ENCODE results near the gene LEMD2.

Gene LEMD2

DNA sequence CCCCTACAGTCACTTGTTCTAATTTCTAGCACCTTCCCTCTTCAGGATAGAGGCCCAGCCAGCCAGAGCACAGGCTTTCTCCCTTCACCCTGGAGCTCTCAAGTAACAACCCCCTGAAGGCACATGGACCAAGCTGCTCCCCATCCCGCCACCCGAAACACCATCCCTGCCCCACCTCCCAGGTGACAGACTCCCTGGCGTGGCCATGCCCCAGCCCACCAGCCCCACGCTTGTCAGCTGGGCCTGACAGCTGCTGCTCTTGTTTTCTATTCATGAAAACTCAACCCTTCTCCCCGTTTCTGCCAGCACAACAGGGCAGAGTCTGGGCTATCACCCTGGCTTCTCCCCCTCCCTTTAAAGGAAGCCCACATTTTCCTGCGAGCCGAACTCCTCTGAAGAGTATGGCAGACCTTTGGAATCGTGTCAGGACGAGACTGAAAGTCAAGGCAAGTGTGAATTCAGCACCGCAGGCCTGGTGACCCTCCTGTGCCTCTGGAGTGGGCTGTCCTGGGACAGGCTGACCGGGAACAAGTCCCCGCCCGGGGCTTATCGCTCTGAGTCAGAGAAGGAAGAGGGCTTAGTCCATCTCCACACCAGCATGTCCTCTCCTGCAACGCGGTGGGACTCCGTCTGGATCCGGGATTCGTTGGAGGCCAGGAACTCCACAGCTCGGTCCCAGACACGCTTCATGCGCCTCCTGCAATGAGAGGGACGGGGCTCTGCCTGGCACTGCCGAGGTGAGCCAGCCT, 16.7 kb downstream of the LEMD2 start:
- DNase-seq, result no peak

DNA sequence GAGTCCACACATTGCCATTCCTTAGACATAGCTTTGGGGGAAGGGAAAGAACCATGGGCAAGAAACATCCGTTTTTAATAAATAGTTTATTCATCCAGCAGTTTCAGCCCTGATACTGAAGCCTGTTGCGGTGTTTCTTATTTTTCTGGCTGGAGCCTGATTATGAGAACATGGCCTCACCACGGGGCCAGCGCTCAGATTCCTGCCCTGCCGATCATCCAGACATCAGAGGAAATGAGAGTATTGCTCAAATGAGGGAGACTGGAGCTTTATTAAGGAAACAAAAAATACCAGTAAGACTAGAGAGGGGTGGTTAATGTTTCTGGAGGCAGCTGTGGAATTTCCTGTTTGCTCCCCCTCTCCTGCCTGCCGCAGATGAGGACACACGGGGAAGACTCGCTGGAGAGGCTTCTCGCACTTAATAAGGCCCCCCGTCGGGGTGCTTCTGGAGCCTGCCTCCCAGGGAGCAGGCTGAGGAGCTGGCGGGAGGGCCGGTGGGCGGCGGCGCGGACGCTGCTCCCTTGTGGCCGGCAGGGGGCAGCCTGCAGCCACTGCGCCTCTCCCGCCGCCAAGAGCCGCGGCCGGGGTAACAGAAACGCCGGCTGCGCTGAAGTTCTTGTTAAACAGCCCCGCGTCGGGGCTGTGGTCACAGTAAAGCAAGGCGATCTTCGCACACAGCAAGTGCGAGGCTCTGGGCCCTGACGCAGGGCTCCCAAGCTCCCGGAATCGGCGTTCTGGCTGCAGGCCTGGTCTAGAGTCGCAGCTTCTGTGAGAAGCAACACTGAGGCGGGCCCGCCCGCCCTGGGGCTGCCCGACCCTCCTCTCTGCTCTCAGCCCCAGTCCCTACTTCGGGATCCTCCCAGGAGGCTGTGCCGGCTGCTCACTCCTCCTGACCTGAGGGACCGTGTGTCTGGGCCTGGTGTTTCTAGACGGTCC, 17.5 kb downstream of the LEMD2 start:
- DNase-seq, result peak; percentile 94

DNA sequence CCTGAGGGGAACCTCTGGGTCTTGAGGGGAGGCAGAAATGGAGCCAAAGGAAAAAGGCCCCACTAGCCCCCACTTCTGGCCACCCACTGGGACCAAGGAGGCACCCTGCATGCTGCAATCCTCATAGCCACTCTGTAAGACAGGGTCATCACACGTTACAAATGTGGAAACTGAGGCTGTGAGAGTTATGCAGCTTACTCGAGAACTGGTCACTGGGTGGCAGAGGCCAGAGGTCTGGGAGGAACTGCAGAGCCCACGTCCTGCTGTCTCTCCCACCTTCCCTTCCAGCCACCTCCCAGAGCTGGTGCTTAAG, 18.1 kb downstream of the LEMD2 start:
- no peak for DNase-seq

DNA sequence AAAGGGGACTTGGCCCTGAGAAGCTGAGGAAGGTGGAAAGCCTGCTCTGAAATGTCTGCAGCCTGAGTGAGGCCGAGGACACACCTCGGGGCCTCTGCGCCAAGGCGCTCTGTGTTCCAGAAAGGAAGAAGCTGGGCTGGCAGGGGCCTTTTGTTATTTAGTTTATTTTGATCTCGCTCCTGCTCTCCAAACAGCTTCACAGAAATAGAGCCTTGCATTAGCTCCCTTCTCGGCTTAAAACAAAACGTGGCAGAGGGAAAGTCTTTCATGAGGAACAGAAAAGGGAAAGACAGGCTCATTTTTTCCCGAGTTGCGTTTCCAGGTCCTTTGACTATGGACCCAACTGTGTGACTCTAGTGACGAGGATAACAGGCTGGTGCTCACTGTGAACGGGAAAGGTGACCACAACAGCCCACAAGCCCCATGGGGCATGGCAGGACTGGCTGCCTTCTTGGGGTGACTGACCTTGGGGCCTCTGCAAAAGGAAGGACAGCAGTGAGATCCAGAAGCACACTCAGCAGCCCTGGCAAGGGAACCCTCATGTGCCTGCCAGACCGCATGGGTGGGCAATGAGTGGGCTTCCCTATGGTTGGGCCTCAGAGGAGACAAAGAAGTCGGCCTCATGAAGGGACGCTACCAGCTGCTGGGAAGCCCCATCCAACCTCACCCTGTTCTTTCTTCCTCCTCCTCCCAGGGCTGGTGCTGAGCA, 18.7 kb downstream of the LEMD2 start:
- no peak for DNase-seq

DNA sequence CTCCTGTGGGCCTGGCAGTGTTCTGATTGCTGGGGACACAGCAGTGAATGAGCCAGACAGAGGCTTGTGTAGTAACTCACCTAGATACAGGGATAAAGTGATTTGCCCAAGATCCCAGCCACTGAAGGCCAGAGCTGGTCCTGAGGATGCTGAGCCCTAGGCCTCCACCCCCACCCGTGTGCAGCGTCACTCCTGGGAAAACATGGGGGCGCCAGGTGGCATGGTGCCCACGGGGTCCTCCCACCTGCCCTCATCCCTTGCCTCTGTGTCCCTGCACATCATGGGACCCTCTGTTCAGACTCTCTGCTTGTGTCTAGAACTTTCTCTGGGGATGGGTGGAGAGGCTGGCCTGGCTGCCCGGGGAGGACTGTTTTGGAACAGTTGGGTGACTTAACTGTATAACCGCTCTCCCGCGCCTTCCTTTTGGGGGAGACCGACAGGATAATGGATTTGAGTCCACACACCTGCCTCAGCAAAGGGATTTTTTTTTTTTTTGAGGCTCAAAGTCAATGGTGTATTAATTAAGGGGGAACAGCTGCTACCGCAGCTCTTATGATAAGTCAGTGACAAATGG, 19.6 kb downstream of the LEMD2 start:
- no peak for DNase-seq

DNA sequence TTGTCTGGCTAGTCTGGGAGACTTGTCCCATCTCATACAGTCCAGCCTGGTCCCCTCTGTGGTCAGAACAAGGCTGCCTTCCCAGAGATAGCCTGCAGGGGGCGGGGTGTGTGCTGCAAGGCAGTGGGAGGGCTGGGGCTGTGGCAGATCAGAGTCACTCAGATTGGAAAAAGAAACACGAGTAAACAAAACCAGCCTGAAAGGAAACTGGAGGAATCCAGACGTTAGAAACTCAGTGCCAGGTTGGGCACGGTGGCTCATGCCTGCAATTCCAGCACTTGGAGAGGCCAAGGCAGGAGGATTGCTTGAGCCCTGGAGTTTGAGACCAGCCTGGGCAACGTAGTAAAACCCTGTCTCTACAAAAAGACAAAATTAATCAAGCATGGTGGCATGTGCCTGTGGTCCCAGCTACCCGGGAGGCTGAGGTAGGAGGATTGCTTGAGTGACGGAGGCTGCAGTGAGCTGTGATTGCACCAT, 20.2 kb downstream of the LEMD2 start:
- peak; percentile 86 for DNase-seq

DNA sequence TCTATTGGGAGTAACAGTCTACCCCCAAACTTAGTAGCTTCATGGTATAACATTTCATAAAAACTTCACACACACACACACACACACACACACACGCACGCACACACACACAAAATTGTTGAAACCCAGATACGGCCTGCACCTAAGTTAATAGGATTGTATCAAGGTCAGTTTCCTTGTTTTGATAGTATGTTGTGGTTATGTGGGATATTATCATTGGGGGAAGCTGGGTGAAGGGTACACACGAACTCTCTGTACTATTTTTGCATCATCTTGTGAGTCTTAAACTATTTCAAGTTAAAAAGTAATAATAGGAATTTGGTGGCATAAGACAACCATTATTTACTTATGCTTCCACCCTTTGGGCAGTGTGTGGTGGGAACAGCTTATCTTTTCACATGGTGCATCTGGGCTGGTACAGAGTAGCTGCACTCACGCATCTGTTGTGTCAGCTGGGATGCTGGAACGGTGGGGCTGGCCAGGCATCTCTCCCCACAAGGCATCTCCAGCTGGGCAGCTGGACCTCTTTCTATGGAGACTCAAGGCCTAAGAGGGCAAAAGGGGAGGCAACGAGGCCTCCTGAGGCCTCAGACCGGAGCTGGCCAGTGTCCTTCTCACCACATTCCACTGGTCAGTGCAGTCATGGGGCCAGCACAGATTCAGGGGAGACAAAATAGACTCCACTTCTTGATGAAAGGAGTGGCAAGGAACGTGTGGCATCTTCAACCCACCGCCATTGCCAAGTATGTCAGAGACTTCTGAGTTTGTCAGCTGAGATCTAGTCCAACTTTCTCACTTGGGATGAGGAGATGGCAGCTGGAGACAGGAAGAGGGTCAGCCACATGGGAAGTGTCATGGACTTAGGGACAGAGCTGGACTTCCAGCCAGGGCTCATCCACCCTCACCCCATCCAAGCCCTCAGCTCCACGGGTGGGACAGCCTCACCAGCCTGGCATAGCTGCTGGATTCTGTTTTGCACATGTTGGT, 21.7 kb downstream of the LEMD2 start:
- DNase-seq, result no peak

DNA sequence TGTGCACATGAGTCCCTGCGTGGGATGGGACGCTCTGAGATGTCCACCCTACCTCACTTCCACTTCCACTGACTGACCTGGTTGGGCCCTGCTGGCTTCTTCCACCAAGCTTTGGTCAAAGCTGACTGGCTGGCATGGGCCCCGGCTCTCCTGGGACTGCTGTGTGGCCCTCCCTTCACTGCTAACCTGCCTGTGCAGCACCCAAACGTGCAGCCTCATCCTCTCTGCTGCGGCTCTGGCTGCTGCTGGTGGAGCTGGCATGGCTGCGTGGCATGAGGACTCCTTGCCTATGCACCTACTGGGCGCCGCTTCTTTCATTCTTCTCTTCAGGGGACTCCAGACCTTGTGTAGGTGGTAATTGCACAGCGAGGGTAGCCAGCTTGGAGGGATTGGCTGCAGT, 23.6 kb downstream of the LEMD2 start:
- no peak for DNase-seq

DNA sequence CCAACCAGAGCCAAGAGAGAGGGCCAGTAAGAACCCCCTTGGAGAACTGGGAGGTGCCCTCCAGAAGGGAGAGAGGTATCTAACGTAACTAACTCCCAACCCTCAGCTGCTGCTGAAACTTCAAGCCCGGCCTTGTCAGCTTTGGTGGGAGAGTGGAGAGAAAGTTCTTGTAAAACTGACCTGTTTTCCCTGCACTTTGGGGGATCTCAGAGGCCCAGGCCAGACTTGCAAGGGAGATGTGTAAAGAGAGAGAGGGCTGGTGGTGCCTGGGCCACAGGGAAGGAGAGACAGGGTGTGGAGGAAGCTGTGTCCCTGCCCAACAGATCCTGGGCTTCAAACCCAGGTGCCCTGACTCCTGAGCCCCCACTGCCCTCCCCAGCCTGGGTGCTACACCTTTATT, 24.9 kb downstream of the LEMD2 start:
- no peak for DNase-seq

DNA sequence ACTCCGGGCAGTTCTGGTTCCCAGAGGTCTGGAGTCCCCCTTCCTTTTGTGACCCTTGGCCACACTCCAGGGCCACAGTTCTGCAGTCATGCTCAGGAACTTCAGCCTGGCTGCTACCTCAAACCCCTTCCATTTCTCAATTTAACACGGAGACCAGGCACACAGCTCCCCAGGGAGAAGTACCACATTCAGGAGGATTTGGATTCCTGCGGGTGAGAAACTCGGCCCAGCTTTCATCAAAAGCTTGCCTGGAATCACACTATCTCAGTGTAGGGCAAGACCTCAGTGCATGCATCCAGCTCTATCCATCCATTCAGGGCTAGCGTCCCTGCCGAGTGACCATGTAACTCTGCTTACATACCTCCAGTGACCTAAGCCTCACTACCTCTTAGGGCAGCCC, 25.4 kb downstream of the LEMD2 start:
- no peak for DNase-seq

DNA sequence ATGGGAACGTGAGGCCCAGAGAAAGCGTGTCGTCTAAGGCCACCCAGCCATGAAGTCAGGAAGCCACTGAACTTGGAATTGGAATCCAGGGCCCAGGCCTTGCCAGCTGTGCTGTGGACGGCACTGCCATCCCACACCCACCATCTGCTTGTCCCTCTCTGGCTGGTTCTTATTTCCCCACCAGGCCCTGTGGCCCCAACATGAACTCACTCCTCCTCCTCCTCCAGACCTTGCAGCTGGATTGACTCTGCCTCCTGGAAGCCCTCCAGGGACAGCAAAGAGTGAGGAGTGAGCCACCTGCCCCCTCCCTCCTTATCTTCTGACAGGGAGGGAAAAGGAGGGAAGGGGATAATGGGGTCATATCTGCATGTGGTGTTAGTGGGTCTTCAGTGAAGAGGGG, 26.2 kb downstream of the LEMD2 start:
- DNase-seq, result no peak

DNA sequence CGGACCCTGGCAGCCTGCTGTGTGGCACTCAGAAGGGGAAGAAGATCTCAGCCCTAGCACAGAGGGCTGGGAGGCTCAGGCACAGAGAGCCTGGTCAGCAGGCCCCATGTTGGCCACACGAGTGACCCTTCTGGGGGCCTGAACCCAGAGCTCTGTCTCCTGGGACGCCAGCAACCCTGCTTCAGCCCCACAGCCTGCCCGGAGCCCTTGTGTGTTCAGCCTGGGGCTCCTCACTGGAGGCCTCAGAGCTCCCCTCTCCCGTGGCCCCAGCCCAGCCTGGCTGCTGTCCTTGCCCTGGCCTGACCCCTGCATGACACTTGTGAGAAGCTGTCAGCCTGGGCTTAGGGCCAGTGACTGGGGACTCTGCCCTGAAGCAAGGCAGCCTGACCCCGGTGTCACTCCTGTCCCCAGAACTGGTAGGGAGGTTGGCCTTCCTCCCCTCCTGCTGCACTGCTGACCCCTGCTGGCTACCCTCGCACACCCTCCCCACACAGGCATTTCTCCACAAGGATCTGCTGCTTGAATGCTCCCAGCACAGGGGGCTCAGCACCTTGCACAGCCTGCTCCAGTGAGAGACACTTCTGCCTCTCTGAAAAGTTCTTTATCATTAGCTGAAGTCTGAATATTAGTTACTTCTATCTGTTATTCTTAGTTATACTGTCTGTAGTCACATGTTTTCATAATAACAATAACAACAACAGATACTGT, 26.9 kb downstream of the LEMD2 start:
- peak; percentile 88 for DNase-seq

DNA sequence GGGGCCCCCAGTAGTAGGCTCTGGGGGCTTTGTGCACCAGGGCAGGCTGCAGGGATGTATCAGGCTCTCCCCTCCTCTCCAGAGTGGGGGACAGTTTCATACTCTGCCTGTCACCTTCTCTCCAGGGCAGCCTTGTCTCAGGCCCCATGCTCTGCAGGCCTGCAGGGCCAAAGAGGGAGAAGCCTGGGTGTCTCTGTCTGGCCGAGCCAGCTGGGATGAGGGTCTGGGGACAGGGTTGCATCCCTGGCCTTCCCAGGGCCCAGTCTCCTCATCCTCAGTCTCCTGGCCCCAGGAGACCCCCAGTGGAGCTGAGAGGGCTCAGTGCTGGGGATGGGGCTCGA, 27.4 kb downstream of the LEMD2 start:
- DNase-seq, result no peak

DNA sequence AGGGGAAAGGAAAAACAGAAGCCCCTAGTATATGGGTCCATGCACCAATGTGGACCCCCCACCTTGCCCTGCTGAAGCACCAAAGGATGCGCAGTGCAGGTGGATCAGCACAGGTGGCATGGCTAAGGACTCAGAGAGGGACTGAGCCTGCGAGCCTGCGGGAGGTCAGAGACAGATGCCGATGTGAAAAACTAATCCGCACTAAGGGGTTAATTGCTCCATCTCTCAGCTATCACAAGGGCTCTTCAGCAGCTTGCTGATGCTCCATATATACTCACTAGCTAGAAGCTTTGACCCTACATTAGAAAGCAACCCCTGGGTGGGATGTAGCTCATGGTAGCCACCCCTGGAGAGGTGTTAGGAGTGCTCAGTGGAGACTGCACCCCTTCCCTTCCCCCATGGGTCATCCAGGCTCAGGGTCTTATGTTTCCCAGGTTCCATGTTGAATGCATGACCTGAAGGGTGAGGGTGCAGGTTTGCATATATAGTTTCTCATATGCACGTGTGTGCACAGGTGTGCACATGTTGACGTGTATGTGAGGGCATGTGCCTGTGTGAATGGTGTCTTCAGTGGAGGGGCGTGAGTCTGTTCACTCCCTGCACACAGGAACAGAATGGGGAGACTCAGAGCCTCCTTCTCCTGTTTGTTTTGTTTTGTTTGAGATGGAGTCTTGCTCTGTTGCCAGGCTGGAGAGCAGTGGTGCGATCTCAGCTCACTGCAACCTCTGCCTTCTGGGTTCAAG, 28.9 kb downstream of the LEMD2 start:
- DNase-seq, result peak; percentile 55

DNA sequence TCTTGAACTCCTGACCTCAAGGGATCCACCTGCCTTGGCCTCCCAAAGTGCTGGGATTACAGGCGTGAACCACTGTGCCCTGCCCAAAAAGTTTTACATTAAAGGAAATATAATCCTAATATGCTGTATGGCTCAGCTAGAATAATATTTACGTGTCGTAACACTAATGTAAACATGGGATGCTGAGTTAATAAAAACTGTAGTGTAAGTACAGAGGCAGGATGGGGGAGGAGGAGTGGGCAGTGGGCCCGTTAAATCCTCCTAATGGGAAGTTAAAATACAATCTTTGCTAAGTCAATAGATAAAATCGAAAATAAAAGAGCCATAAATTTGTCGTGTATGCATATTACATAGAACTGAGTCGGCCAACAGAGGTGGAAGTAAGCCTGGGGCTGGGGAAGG, 30.1 kb downstream of the LEMD2 start:
- DNase-seq, result peak; percentile 52

DNA sequence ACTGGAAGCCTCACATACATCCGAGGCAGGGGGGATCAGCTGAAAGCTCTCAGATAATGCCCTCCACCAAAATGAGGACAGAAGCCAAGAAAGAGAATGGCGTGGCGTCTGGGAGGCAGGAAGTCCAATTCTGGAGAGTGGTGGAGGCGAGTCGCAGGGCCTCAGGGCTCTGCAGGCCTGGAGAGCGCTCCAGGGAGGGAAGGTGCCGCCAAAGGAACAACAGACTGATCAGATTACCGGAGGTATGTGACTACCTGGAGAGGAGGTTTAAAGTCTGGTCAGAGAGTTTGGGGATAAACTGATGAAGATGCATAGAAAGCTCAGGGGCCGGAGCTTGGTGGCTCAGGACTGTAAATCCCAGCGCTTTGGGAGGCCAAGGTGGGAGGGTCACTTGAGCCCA, 31.0 kb downstream of the LEMD2 start:
- no peak for DNase-seq

DNA sequence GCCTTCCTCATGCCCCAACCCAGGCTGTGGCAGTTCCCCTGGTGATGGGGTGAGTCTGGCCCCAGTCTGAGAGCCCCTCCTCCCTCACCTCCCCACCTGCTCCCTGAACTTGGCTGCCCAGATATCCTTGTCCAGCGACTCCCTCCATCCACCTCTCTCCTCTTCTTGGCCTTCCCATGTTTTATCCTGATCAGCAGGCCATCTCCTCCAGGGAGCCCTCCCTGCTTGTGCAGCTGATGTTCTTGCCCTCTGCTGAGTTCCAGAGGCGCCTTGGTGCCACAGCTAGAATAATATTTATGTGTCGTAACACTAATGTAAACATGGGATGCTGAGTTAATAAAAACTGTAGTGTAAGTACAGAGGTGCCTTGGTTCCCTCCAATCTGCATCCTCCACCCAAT, 31.8 kb downstream of the LEMD2 start:
- DNase-seq, result no peak

DNA sequence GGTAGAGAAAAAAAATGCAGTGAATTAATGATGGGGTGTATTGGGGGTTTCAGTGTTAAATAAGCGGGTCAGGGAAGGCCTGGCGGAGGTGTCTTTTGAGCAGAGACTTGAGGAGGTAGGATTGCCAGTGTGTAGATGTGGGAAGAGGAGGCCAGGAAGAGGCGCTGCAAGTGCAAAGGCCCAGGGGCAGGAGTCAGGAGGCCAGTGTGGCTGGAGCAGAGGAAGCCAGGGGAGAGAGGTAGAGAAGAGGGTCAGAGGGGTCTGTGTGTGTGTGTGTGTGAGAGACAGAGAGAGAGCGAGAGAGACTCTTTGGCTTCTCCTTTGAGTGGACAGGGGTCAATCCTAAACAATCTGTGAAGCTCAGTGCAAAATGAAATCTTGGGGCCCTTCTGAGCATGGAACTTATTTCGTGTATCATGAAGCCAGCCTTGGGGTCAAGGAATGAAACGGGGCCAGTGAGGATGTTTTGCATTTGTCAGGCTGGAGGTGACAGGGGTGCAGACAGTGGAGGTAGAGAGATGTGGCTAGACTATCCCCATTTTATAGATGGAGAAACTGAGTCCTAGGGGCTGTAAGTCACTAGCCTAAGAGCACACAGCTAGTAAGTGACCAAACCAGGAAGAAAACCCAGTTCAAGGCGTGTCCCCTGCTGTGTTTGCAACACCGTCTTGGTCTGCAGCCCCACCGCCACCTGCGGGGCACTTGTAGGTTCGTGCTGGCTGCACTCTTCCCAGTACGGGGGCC, 32.5 kb downstream of the LEMD2 start:
- DNase-seq, result no peak

DNA sequence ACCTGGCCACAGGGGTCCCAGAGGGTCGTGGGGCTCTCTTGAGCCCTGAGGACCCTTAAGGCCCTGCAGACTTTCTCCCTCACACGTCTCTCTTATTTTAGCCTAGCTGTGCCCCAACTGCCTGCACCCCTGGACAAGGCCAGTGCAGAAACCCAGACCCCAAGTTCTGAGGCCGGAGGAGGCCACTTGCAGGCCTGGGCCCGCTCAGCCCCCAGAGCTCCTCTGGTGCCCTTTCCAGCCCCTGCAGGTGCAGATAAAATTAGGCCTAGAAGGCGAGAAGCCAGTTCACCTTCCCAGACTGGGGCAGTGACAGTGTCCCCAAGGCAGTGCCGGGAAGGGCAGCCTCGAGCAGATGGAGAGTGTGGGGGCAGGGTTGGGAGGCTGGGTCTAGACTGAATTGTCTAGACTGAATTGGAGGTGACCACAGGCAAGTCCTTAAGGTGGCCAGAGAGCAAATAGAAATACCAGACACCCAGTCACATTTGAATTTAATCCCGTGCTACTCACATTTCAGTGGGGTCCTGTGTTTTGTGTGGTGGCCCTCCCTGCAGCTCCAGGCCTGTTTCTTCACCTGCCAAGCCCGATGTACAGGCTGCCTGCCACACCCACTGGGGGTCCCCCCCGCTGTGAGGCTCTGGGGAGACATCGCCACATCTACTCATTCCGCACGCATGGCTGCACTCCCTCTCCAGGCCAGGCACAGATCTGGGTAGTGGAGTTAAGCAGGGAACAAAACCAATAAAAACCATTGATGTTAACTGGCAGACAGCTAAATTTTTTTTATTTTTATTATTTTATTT, 33.7 kb downstream of the LEMD2 start:
- DNase-seq, result no peak
